ENCODE measurements around the gene UPF1. TPM values are rescaled to one million over a fixed set of nuclear protein-coding genes. Genes with fewer than 3 reads are reported as not detected.

The UPF1 gene
- total and polyA plus RNA-seq, 12 donors, result 27.6 to 141 (median 72.3) TPM

DNA sequence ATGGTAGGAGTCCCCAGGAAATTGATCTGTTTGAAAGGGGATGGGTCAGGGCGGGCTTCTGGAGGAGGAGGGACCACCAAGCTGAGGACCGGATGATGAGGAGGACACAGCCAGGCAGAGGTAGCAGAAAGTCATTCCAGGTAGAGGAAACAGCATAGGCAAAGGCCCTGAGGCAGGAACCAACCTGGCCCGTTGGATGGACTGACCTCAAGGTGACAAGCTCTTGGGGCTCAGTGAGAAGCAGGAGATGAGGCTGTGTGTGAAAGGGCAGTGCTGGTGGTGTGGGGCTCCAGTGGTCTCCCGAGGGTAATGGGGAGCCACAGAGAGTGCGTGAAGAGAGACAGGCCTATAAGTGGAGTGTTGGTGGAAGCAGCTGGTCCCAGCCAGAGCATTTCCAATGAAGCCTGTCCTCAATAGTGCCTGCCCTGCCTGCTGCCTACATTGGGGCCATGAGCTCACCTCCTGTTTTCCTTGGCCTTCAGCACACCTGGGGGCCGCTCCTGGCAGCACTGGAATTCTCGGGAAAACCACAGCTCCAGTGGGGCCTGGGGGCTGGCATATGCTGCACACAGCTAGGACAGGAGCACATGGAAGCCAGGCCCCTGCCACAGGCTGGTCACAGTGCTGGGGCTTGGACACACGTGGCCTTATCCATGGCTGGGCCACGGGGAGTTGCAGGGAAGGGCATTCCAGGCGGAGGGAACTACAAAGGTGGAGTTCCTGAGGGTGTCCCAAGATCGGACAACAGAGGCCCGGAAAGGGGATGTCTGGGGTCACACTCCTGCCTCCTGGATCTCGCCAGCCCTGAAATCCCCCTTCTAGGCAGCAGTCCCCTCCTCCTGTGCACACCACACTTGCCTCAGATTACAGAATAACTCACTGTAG is 38.4 kb upstream of the UPF1 start:
- DNase-seq, result no peak
- intact Hi-C loops (cut with DNase I), result no loop called here
- 78 to 83% (median 79%) methylated on average over 10 to 13 of the region's 13 CpGs for WGBS, 4 donors
- no peaks in the 10 kb centered on the region for H3K9me3 ChIP-seq (replicated peaks in 1 of 3)
- peaks cover 55% of the 10 kb centered on the region for H3K27me3 ChIP-seq
- H3K36me3 ChIP-seq (replicated peaks in 1 of 2), result no peaks in the 10 kb centered on the region
- no peak for TF ChIP-seq CTCF (IDR thresholded peaks at IDR 0.05)
- no peak for TF ChIP-seq POLR2A (IDR thresholded peaks at IDR 0.05)
- peaks cover 3 to 9% of the 10 kb centered on the region in 2 donors for H3K4me1 ChIP-seq (replicated peaks in 1 of 2)
- H3K4me3 ChIP-seq, result no peak overlapping the region
- no peak overlapping the region for H3K27ac ChIP-seq

GRCh38 chr19:18794029-18794313 is 37.8 kb upstream of the UPF1 start:
- intact Hi-C loops (cut with DNase I), result no loop called here
- Histone ChIP-seq H3K9me3 (replicated peaks in 1 of 3) (no peaks in the 10 kb centered on the region), H3K27me3 (peaks cover 52% of the 10 kb centered on the region), H3K36me3 (replicated peaks in 1 of 2) (no peaks in the 10 kb centered on the region), H3K4me1 (replicated peaks in 1 of 2) (peaks cover 3 to 6% of the 10 kb centered on the region in 2 donors), H3K27ac (no peak overlapping the region), H3K4me3 (no peak overlapping the region)
- TF ChIP-seq POLR2A (IDR thresholded peaks at IDR 0.05), result no peak
- no peak for TF ChIP-seq CTCF (IDR thresholded peaks at IDR 0.05)
- WGBS, 4 donors, result 70 to 86% (median 77%) methylated on average over 5 of the region's 5 CpGs
- no peak for DNase-seq

DNA sequence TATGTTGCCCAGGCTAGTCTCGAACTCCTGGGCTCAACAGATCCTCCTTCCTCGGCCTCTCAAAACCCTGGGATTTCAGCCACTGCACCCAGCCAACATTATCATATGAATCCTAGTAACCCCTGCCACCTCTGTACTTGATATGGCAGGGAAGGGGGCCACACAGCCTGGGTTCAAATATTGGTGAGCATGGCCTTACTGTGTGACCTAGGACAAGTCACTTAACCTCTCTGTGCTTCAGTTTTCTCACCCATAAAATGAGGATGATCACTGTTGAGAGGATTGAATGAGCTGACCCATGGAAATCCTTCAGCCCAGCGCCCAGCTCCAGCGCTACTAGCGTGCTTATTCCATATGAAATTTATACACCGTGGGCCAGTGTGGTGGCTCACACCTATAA is 37.1 kb upstream of the UPF1 start:
- no peak overlapping the region for H3K27ac ChIP-seq
- H3K4me3 ChIP-seq, result no peak overlapping the region
- DNase-seq, result no peak
- WGBS, 4 donors, result 83 to 95% (median 93%) methylated on average over 6 of the region's 6 CpGs
- no peaks in the 10 kb centered on the region for H3K9me3 ChIP-seq (replicated peaks in 1 of 3)
- no peak for TF ChIP-seq CTCF (IDR thresholded peaks at IDR 0.05)
- no peak for TF ChIP-seq POLR2A (IDR thresholded peaks at IDR 0.05)
- no peaks in the 10 kb centered on the region for H3K36me3 ChIP-seq (replicated peaks in 1 of 2)
- H3K27me3 ChIP-seq, result peaks cover 47% of the 10 kb centered on the region
- peaks cover 3 to 5% of the 10 kb centered on the region in 2 donors for H3K4me1 ChIP-seq (replicated peaks in 1 of 2)
- intact Hi-C loops (cut with DNase I), result no loop called here

- TF ChIP-seq CTCF (IDR thresholded peaks at IDR 0.05) (no peak), POLR2A (IDR thresholded peaks at IDR 0.05) (no peak)
- 23 to 29% (median 25%) methylated on average over 14 to 21 of the region's 21 CpGs for WGBS, 4 donors
- intact Hi-C loops (cut with DNase I), result no loop called here
- no peaks in the 10 kb centered on the region for H3K4me1 ChIP-seq (replicated peaks in 1 of 2)
- H3K4me3 ChIP-seq, result no peak overlapping the region
- no peaks in the 10 kb centered on the region for H3K36me3 ChIP-seq (replicated peaks in 1 of 2)
- no peaks in the 10 kb centered on the region for H3K9me3 ChIP-seq (replicated peaks in 1 of 3)
- DNase-seq, result no peak
- H3K27ac ChIP-seq, result no peak overlapping the region
- H3K27me3 ChIP-seq, result peaks cover 39% of the 10 kb centered on the region
Observed at GRCh38 chr19:18795540-18795939, 36.2 kb upstream of the UPF1 start.

All from adrenal gland (tissue), 12 donors.